ENCODE results near the gene SDR42E1.
A peak's percentile ranks its signal among the peaks of the same experiment; 100 is the strongest.

Gene SDR42E1

GRCh38 chr16:82002831-82003230 lies 8.4 kb downstream of the SDR42E1 start:
- TF ChIP-seq, protein P1, sequence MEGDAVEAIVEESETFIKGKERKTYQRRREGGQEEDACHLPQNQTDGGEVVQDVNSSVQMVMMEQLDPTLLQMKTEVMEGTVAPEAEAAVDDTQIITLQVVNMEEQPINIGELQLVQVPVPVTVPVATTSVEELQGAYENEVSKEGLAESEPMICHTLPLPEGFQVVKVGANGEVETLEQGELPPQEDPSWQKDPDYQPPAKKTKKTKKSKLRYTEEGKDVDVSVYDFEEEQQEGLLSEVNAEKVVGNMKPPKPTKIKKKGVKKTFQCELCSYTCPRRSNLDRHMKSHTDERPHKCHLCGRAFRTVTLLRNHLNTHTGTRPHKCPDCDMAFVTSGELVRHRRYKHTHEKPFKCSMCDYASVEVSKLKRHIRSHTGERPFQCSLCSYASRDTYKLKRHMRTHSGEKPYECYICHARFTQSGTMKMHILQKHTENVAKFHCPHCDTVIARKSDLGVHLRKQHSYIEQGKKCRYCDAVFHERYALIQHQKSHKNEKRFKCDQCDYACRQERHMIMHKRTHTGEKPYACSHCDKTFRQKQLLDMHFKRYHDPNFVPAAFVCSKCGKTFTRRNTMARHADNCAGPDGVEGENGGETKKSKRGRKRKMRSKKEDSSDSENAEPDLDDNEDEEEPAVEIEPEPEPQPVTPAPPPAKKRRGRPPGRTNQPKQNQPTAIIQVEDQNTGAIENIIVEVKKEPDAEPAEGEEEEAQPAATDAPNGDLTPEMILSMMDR (IDR thresholded peaks at IDR 0.05; ENCODE audit: extremely low read depth, insufficient read depth, missing control alignments): no peak
- in situ Hi-C loops (cut with MboI; ENCODE audit: low pct_unique_long_range_greater_than_20kb, low sequenced_read_pairs, unreplicated experiment): no loop called here
- no peak for DNase-seq (ENCODE audit: low spot score)

- DNase-seq (ENCODE audit: low spot score): no peak
Observed at GRCh38 chr16:81997738-81998137, 13.5 kb downstream of the SDR42E1 start.

GRCh38 chr16:81996664-81997509 lies 14.4 kb downstream of the SDR42E1 start:
- in situ Hi-C loops (cut with MboI; ENCODE audit: low pct_unique_long_range_greater_than_20kb, low sequenced_read_pairs, unreplicated experiment): no loop called here
- DNase-seq (ENCODE audit: low spot score): no peak
- TF ChIP-seq, protein P1 (IDR thresholded peaks at IDR 0.05; ENCODE audit: extremely low read depth, insufficient read depth, missing control alignments): no peak

More at GRCh38 chr16:81997738-81998137, 13.5 kb downstream of the SDR42E1 start:
- in situ Hi-C loops (cut with MboI; ENCODE audit: low pct_unique_long_range_greater_than_20kb, low sequenced_read_pairs, unreplicated experiment): no loop called here
- TF ChIP-seq, protein P1 (IDR thresholded peaks at IDR 0.05; ENCODE audit: extremely low read depth, insufficient read depth, missing control alignments): no peak

- TF ChIP-seq, protein P1 (IDR thresholded peaks at IDR 0.05; ENCODE audit: extremely low read depth, insufficient read depth, missing control alignments): no peak
- in situ Hi-C loops (cut with MboI; ENCODE audit: low pct_unique_long_range_greater_than_20kb, low sequenced_read_pairs, unreplicated experiment): no loop called here
- DNase-seq (ENCODE audit: low spot score): no peak
Observed at GRCh38 chr16:81995651-81996050, 15.6 kb downstream of the SDR42E1 start.

DNA sequence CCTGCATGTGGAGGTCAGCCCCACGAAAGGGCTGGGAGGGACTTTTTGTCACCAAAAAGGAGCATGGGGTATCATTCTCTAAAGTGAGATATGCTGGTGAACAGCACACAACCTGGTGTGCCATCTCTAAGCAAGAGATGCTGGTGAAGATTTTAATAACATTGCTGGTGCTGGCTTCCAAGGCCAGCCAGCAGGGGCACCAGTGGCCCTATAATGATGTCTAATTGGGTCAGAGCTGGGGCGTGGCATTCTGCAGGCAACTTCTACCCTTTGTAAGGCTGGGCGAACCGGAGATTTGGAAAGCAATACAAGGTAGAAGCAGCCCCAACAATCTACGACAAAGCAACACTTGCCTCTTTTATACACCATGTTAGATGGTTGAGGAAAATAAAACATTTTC lies 16.8 kb downstream of the SDR42E1 start:
- no peak for DNase-seq (ENCODE audit: low spot score)
- in situ Hi-C loops (cut with MboI; ENCODE audit: low pct_unique_long_range_greater_than_20kb, low sequenced_read_pairs, unreplicated experiment): no loop called here
- TF ChIP-seq, protein P1 (IDR thresholded peaks at IDR 0.05; ENCODE audit: extremely low read depth, insufficient read depth, missing control alignments): peak; percentile 29

DNA sequence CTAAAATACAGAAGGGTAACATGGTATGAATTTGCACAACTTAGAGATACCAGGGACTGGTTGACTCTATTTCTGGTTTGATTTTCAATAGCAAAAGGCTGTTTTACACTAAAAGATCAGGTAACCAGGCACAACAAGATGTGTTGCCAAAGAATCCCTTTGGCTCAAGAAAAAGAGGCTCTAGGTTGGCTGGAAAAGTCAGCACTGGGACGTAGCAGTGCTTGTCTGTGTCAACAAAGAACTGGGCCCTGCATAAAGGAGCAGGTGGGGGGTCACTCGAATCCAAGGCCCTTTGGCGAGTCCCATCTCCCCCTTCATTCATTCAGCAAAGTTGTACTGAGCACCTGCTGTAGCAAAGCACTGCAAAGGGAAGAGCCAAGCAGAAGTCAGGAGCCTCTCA lies 18.4 kb downstream of the SDR42E1 start:
- in situ Hi-C loops (cut with MboI; ENCODE audit: low pct_unique_long_range_greater_than_20kb, low sequenced_read_pairs, unreplicated experiment): no loop called here
- DNase-seq (ENCODE audit: low spot score): no peak
- TF ChIP-seq, protein P1 (IDR thresholded peaks at IDR 0.05; ENCODE audit: extremely low read depth, insufficient read depth, missing control alignments): no peak

Data from GM13977 (cell line).